MM.1S (cell line): ENCODE data around the gene ATXN1.

ENCODE experiments used
- DNase-seq: peaks from one replicate; pipeline ENCODE4 v3.0.0-alpha.2; 2015
- H2AFZ ChIP-seq: fragments of 300-600 bp; sonication (generic); 2 replicates; pipeline ENCODE4 v1.6.0; 2016; ENCODE audit warnings: antibody characterized with exemption, low read length
- H3F3A ChIP-seq: fragments of 300-600 bp; sonication (generic); 2 replicates; pipeline ENCODE4 v1.6.1; 2016; ENCODE audit warnings: mild to moderate bottlenecking, antibody characterized with exemption, low read length, moderate library complexity, mixed read lengths; ENCODE audit not compliant: insufficient read depth
- H3K27ac ChIP-seq: fragments of 300-600 bp; sonication (generic); 2 replicates; pipeline ENCODE4 v1.5.1; 2016; ENCODE audit warnings: mild to moderate bottlenecking, low read length
- H3K27me3 ChIP-seq: fragments of 300-600 bp; sonication (generic); replicated peaks from 2 replicates; pipeline ENCODE4 v1.6.0; 2016; ENCODE audit warnings: low read length; ENCODE audit not compliant: insufficient read depth
- H3K36me3 ChIP-seq: fragments of 300-600 bp; sonication (generic); replicated peaks from 2 replicates; pipeline ENCODE4 v1.6.1; 2016; ENCODE audit warnings: mild to moderate bottlenecking, low read length, mixed read lengths; ENCODE audit not compliant: insufficient read depth
- H3K4me1 ChIP-seq: fragments of 300-600 bp; sonication (generic); 2 replicates; pipeline ENCODE4 v1.6.1; 2016; ENCODE audit warnings: low read length, mixed read lengths
- H3K4me2 ChIP-seq: fragments of 300-600 bp; sonication (generic); 2 replicates; pipeline ENCODE4 v1.6.0; 2016; ENCODE audit warnings: low read depth, low read length
- H3K4me3 ChIP-seq: fragments of 300-600 bp; sonication (generic); 2 replicates; pipeline ENCODE4 v1.5.1; 2016; ENCODE audit warnings: low read length, mixed read lengths
- H3K79me2 ChIP-seq: fragments of 300-600 bp; sonication (generic); 2 replicates; pipeline ENCODE4 v1.6.1; 2016; ENCODE audit warnings: mixed run types, low read length, mixed read lengths
- H3K9ac ChIP-seq: fragments of 300-600 bp; sonication (generic); 2 replicates; pipeline ENCODE4 v1.6.1; 2016; ENCODE audit warnings: low read length, mixed read lengths
- H3K9me2 ChIP-seq: fragments of 300-600 bp; sonication (generic); replicated peaks from 2 replicates; pipeline ENCODE4 v1.6.1; 2016; ENCODE audit warnings: mild to moderate bottlenecking, low read length, mixed read lengths; ENCODE audit not compliant: insufficient read depth
- H3K9me3 ChIP-seq: fragments of 300-600 bp; sonication (generic); replicated peaks from 2 replicates; pipeline ENCODE4 v1.6.1; 2016; ENCODE audit warnings: mild to moderate bottlenecking, low read length, mixed read lengths; ENCODE audit not compliant: insufficient read depth
- H4K20me1 ChIP-seq: fragments of 300-600 bp; sonication (generic); 2 replicates; pipeline ENCODE4 v1.6.1; 2016; ENCODE audit warnings: mild to moderate bottlenecking, low read length, moderate library complexity, mixed read lengths; ENCODE audit not compliant: insufficient read depth
- EZH2 ChIP-seq: fragments of 300-600 bp; sonication (generic); optimal IDR thresholded peaks from 2 replicates; pipeline ENCODE3; 2017; ENCODE audit warnings: low read depth, mild to moderate bottlenecking, antibody characterized with exemption, low read length, mixed read lengths
- EZH2phosphoT487 ChIP-seq: fragments of 300-600 bp; sonication (generic); IDR thresholded peaks from 2 replicates; pipeline ENCODE4 v1.6.1; 2018; ENCODE audit warnings: antibody characterized with exemption, low read length
- TF ChIP-seq, protein P1 (sequence below): fragments of 300-600 bp; sonication (generic); IDR thresholded peaks from 2 replicates; pipeline ENCODE4 v1.5.1; 2016; ENCODE audit warnings: antibody characterized with exemption, low read length, mixed read lengths

ATXN1 gene

DNA sequence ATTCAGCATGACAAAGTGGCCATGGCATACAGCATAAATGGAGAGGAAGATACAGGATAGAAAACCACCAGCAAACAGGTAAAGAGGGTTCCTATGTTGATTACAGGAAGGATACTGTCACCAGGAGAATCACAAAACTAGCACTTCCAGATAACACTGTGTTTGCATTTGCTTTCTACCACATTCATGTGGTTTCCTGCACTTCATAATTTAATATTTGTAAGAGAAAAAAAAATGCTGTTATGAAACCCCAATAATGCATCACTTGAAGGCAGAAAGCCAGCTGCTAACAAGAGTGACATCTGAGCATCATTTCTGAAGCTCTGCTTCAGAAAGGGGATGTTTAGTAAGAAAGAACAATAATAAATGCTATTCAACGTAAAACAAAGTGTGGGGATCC, 106.6 kb downstream of the ATXN1 start:
- Histone ChIP-seq H3K4me1 (peaks cover 19% of the 10 kb centered on the region), H3K4me2 (no peak overlapping the region), H3K36me3 (no peaks in the 10 kb centered on the region), H3K9me3 (no peaks in the 10 kb centered on the region), H3K4me3 (no peak overlapping the region), H3K9me2 (no peaks in the 10 kb centered on the region), H2AFZ (no peak overlapping the region), H4K20me1 (no peaks in the 10 kb centered on the region), H3K27ac (no peak overlapping the region), H3K9ac (no peak overlapping the region), H3K79me2 (no peaks in the 10 kb centered on the region), H3K27me3 (no peaks in the 10 kb centered on the region), H3F3A (no peaks in the 10 kb centered on the region)
- TF ChIP-seq, protein P1, sequence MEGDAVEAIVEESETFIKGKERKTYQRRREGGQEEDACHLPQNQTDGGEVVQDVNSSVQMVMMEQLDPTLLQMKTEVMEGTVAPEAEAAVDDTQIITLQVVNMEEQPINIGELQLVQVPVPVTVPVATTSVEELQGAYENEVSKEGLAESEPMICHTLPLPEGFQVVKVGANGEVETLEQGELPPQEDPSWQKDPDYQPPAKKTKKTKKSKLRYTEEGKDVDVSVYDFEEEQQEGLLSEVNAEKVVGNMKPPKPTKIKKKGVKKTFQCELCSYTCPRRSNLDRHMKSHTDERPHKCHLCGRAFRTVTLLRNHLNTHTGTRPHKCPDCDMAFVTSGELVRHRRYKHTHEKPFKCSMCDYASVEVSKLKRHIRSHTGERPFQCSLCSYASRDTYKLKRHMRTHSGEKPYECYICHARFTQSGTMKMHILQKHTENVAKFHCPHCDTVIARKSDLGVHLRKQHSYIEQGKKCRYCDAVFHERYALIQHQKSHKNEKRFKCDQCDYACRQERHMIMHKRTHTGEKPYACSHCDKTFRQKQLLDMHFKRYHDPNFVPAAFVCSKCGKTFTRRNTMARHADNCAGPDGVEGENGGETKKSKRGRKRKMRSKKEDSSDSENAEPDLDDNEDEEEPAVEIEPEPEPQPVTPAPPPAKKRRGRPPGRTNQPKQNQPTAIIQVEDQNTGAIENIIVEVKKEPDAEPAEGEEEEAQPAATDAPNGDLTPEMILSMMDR: no peak
- TF ChIP-seq EZH2phosphoT487: no peak
- no peak for TF ChIP-seq EZH2
- peak; percentile 31 for DNase-seq

DNA sequence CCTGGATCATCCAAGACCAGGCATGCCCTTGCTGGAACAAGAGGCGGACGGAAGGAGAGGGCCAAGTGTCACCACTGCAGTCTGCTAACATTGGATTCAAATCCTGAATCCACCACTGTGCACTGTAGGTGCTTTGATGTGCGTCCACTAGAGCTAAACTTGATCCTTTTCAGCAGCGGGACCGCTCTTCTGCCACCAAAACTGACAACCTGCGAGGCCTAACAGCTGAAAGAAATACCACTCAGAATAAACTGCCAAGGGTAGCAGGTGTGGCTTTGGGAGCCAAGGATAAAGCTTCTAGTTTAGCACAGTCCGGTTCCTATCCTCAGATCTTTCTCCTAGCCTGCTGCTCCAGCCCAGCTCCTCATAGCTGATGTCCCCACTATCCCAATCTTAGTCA, 108.0 kb downstream of the ATXN1 start:
- TF ChIP-seq, protein P1: no peak
- no peak for TF ChIP-seq EZH2
- no peak for TF ChIP-seq EZH2phosphoT487
- no peak overlapping the region for H3K4me3 ChIP-seq
- H3K9ac ChIP-seq: no peak overlapping the region
- H3K9me2 ChIP-seq: no peaks in the 10 kb centered on the region
- no peaks in the 10 kb centered on the region for H3K9me3 ChIP-seq
- H2AFZ ChIP-seq: no peak overlapping the region
- H3F3A ChIP-seq: no peaks in the 10 kb centered on the region
- peaks cover 19% of the 10 kb centered on the region for H3K4me1 ChIP-seq
- H3K27ac ChIP-seq: no peak overlapping the region
- DNase-seq: no peak
- H3K27me3 ChIP-seq: no peaks in the 10 kb centered on the region
- H3K79me2 ChIP-seq: no peaks in the 10 kb centered on the region
- no peak overlapping the region for H3K4me2 ChIP-seq
- no peaks in the 10 kb centered on the region for H3K36me3 ChIP-seq
- no peaks in the 10 kb centered on the region for H4K20me1 ChIP-seq

DNA sequence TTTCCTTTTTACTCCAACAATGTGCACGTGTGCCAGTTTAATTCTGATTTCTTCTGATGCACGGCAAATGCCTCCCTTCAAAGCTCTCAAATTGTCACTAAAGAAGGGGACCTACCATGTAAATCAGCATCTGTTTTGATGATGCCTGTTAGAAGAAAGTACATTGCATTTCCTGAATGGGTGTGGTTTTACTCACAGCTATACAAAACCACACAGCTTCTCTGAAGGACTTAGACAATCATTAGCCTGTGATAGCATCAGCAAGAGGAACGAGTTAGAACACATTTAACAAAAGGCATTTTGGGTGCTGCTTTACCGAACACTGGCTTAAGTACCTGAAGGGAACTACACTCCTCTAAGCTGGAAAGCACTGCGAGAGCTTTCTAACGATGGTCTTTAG, 109.4 kb downstream of the ATXN1 start:
- Histone ChIP-seq H3K4me2 (no peak overlapping the region), H3K9me2 (no peaks in the 10 kb centered on the region), H2AFZ (no peak overlapping the region), H3K4me3 (no peak overlapping the region), H4K20me1 (no peaks in the 10 kb centered on the region), H3K36me3 (no peaks in the 10 kb centered on the region), H3F3A (no peaks in the 10 kb centered on the region), H3K79me2 (no peaks in the 10 kb centered on the region), H3K9me3 (no peaks in the 10 kb centered on the region), H3K9ac (no peak overlapping the region), H3K4me1 (peaks cover 19% of the 10 kb centered on the region), H3K27me3 (no peaks in the 10 kb centered on the region), H3K27ac (no peak overlapping the region)
- TF ChIP-seq EZH2phosphoT487 (no peak), EZH2 (no peak)
- TF ChIP-seq, protein P1: no peak
- no peak for DNase-seq
